ENCODE measurements around the gene SLC6A3.

The SLC6A3 gene

DNA sequence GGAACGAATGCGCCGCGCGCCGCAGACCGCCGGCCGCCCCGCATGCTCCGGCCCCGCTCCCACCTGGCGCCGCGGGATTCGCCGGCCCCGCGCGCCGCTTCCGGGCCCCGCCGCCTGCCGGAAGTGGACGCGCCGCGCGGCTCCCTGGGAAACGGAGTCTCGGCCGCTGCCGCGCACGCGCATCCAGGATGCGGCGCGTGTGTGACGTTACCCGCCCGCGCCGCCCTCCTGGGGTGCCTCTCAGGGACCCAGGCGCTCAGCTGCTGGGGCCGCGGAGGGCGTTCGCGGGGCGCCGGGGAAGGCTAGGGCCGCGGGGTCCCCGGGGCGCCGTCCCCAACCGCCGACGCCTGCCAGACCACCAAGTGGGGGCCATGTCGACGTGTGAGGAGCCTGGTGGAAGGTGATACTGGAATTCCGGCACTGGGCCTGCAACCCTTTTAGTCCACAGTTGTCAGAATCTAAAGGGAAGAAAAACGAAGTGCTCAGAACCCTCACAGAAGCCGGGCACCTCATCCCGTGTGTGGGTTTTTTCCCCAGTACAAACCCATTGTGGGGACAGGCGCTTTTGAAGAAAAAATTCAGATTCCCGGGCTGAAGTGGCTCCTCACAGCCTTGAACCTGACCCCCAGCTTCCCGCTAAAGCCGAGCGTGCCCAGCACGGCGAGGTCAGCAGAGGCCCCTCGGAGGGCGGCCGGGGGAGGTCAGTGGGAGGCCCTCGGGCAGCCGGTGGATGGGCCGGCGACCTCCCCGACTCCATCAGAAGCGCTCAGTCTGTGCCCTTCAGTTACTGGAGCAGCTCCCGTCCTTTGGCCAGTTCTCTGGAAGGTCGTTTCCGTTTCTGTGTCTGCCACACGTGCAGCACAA is 100.0 kb downstream of the SLC6A3 start, which contains the start of gene CLPTM1L:
CLPTM1L (minus strand) TSS at position 125 of the 864 bp plus-strand sequence. CDS start 258 bp downstream, outside the sequence.
- peak; percentile 89 to 90 for DNase-seq

DNA sequence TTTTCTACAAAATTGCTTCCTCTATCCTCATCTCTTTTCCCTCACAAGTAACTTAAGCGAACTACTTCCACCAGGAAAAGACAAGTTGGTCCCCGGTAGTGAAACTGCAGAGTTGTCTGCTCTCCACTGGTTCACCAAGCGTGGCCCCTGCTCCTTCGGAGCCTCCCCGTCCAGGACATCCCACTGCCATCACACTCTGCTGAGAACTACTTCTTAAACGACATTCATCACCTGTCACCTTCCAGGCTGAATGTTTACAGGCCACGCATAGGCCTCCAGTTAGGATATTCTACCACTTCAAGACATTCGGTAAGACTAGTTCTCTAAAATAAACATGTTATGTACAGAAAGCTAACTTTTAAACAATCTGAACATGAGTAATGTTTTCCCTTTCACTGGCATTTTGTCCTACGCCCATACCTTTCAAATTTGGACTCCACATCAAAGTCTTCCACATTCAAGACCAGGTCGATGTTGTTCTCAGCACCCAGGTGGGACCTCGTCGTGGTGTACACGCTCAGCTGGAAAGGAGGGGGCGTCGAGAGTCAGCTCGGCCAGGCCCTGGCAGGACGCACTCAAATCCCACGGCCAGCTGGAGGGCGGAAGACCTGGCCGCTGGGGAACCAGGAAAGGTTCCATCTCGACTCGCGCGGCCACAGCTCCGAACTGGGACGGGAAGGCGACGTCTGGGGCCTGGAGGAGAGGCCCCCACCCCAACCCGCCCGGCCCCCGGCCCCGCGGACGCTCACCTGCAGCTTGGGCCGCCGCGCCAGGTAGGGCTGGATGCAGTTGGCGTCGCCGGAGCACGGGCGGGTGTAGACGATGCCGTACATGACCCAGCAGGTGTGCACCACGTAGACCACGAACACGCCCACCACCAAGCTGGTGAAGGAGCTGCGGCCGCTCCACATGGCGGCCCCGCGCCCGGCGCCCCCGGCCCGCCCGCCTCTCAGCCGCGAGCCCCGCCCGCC is 101.0 kb downstream of the SLC6A3 start:
- DNase-seq: peak; percentile 37 to 38

DNA sequence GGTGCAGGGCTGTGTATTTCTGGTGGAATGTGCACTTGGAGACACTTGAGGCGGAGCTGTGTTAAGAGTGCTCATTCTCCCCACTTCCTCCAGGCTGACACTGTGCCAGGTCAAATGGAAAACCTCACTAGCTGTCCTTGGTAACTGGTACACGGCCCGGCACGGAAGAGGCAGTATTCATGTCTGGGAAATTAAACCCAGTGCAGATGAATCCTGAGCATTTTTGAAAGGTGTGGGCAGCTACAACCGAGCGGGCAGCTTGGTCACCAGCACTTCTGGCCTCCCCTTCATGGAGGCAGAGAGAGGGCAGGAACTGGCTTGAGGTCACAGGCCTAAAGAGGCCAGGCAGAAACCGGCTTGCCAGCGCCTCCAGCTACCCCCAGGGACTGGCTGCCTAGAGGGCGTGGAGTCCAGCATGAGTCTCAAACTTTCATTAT is 101.9 kb downstream of the SLC6A3 start:
- DNase-seq: no peak
